Lung (tissue), 12 donors: ENCODE data around the gene ATP13A4. TPM values are rescaled to one million over a fixed set of nuclear protein-coding genes. Genes with fewer than 3 reads are reported as not detected.

ENCODE experiments used
- ATAC-seq: fragments of 200-7000 bp; cut with Tn5 transposase; one replicate; pipeline ENCODE4 v1.9.1; 2020; ENCODE audit warnings: moderate number of reproducible peaks; ENCODE audit not compliant: insufficient read depth, low FRiP score
- DNase-seq, 3 donors: peaks; one replicate each; pipeline ENCODE4 v3.0.0-alpha.2; 2013 to 2017
- H3K27ac ChIP-seq, 2 donors: one replicate each; pipeline ENCODE4 v1.5.1; 2013; ENCODE audit warnings: mild to moderate bottlenecking in 2 of 2, moderate library complexity in 2 of 2, control low read depth in 1 of 2, inconsistent platforms in 1 of 2, low read depth in 1 of 2, low read length in 1 of 2
- H3K27me3 ChIP-seq, 3 donors: one replicate each; pipeline ENCODE4 v1.5.1; 2013; ENCODE audit warnings: low read length in 2 of 3; ENCODE audit not compliant: control insufficient read depth in 3 of 3, insufficient read depth in 3 of 3
- H3K36me3 ChIP-seq, 4 donors: one replicate each; pipeline ENCODE4 v1.5.1; 2013; ENCODE audit warnings: low read length in 4 of 4, mild to moderate bottlenecking in 1 of 4, moderate library complexity in 1 of 4; ENCODE audit not compliant: control insufficient read depth in 4 of 4, insufficient read depth in 4 of 4
- H3K4me1 ChIP-seq, 5 donors: one replicate each; pipeline ENCODE4 v1.5.1; 2013; ENCODE audit warnings: low read length in 5 of 5, mild to moderate bottlenecking in 2 of 5, moderate library complexity in 1 of 5; ENCODE audit not compliant: control insufficient read depth in 5 of 5, insufficient read depth in 5 of 5
- H3K4me3 ChIP-seq: one replicate; pipeline ENCODE4 v1.5.1; 2013; ENCODE audit warnings: mild to moderate bottlenecking, control low read depth, moderate library complexity
- H3K9ac ChIP-seq, 2 donors: one replicate each; pipeline ENCODE4 v1.5.1; 2013; ENCODE audit warnings: low read length in 2 of 2, control low read depth in 1 of 2; ENCODE audit not compliant: insufficient read depth in 1 of 2
- H3K9me3 ChIP-seq, 4 donors: one replicate each; pipeline ENCODE4 v1.5.1; 2013; ENCODE audit warnings: low read length in 3 of 4, mild to moderate bottlenecking in 1 of 4, moderate library complexity in 1 of 4; ENCODE audit not compliant: control insufficient read depth in 4 of 4, insufficient read depth in 3 of 4
- CTCF ChIP-seq: IDR thresholded peaks from 2 replicates; pipeline ENCODE4 v1.5.1; 2012; ENCODE audit warnings: mild to moderate bottlenecking; ENCODE audit errors: control extremely low read depth, extremely low read depth
- WGBS, 2 donors: extraction: QIAGEN DNeasy Blood & Tissue Kit; methylation state at CpG; one replicate each; pipeline ENCODE4 v1.1.7; 2013; 5-methylcytosine and 5-hydroxymethylcytosine counted together
- polyA plus RNA-seq, 2 donors: library from polyadenylated mRNA; stranded (reverse); fragments of 200-250 nt; gene quantifications; one replicate each; pipeline ENCODE4 v1.2.1, GENCODE V29; 2013
- total RNA-seq, 2 donors: library from RNA; depleted of rRNA in 1 of 2; stranded (reverse); fragments of >200 nt in 1 of 2; gene quantifications; one replicate each; pipeline ENCODE4 v1.2.1, GENCODE V29; 2014 to 2021
- donor health status: control.
- donor health status: control.
- donor health status: Bipolar disorder and iron deficiency.
- donor health status: healthy.
- donor health status: DM: yes; HTN: yes; CAD: no.

ATP13A4 gene
- total and polyA plus RNA-seq, 4 donors = 25.5 to 202 (median 85.9) TPM

GRCh38 chr3:193592841-193593667, 38.4 kb upstream of the ATP13A4 start, which contains the start of gene OPA1:
Gene OPA1, plus strand, starts transcription at chr3:193593208. Its CDS starts 170 bp downstream, at chr3:193593378.
- peak; percentile 95 for ATAC-seq
- Histone ChIP-seq H3K4me1 (peaks cover 1 to 13% (median 6%) of the 10 kb centered on the region in 5 donors), H3K27ac (peak within 1 kb of the TSS; percentile 96 to 98), H3K27me3 (no peaks in the 10 kb centered on the region), H3K4me3 (peak within 1 kb of the TSS; percentile 98), H3K36me3 (peaks cover 0 to 3% (median 0%) of the 10 kb centered on the region in 4 donors), H3K9ac (peak within 1 kb of the TSS; percentile 88 to 89), H3K9me3 (no peaks in the 10 kb centered on the region)
- WGBS, 2 donors = 1% methylated on average over 55 of the region's 55 CpGs
- peak; percentile 99 for DNase-seq
- TF ChIP-seq CTCF = no peak

GRCh38 chr3:193590088-193590856, 35.6 kb upstream of the ATP13A4 start:
- Histone ChIP-seq H3K27me3 (no peaks in the 10 kb centered on the region), H3K9ac (no peak overlapping the region), H3K4me3 (no peak overlapping the region), H3K27ac (no peak overlapping the region), H3K9me3 (no peaks in the 10 kb centered on the region), H3K4me1 (peaks cover 0 to 13% (median 3%) of the 10 kb centered on the region in 5 donors), H3K36me3 (no peaks in the 10 kb centered on the region)
- 78 to 83% methylated on average over 6 of the region's 6 CpGs for WGBS, 2 donors
- no peak for TF ChIP-seq CTCF
- ATAC-seq (no peak), DNase-seq (no peak)

- ATAC-seq (no peak), DNase-seq (no peak)
- peaks cover 0 to 13% (median 3%) of the 10 kb centered on the region in 5 donors for H3K4me1 ChIP-seq
- no peak overlapping the region for H3K27ac ChIP-seq
- no peak overlapping the region for H3K9ac ChIP-seq
- H3K27me3 ChIP-seq = no peaks in the 10 kb centered on the region
- no peak for TF ChIP-seq CTCF
- no peaks in the 10 kb centered on the region for H3K36me3 ChIP-seq
- no peaks in the 10 kb centered on the region for H3K9me3 ChIP-seq
- H3K4me3 ChIP-seq = no peak overlapping the region
- WGBS, 2 donors = 33 to 49% methylated on average over 1 of the region's 1 CpG
These were observed 34.9 kb upstream of the ATP13A4 start for GRCh38 chr3:193589616-193590015.
